ENCODE measurements around the gene SLAMF1. TPM values are rescaled to one million over a fixed set of nuclear protein-coding genes. Genes with fewer than 3 reads are reported as not detected.

Gene SLAMF1
- total RNA-seq, 2 experiments from 2014 or later = 59.3 to 105 TPM

- no peaks in the 10 kb centered on the region for H3K27me3 Mint-ChIP-seq
- H3K9me3 Mint-ChIP-seq (ENCODE audit: low read depth) = no peaks in the 10 kb centered on the region
- H3K4me1 Mint-ChIP-seq = peaks cover 70% of the 10 kb centered on the region
- peak overlapping the region; percentile 92 for H3K27ac Mint-ChIP-seq
- peaks cover 68% of the 10 kb centered on the region for H3K36me3 Mint-ChIP-seq
- CTCF ChIA-PET = interaction anchor here (1.2 to 2.2 kb wide), 5 partner anchors 9 to 39 kb away, joined by 3 to 7 read pairs (median 5); no protein-coding TSS in a partner anchor
- no peak for DNase-seq
- peak overlapping the region; percentile 97 for H3K4me3 Mint-ChIP-seq
- ATAC-seq = no peak
Observed at GRCh38 chr1:160642281-160642644, 4.6 kb downstream of the SLAMF1 start.

GRCh38 chr1:160641323-160642280 is 5.2 kb downstream of the SLAMF1 start:
- Mint-ChIP-seq H3K4me3 (peak overlapping the region; percentile 97), H3K4me1 (peaks cover 75% of the 10 kb centered on the region), H3K27ac (peak overlapping the region; percentile 92), H3K9me3 (ENCODE audit: low read depth) (no peaks in the 10 kb centered on the region), H3K36me3 (peaks cover 74% of the 10 kb centered on the region), H3K27me3 (no peaks in the 10 kb centered on the region)
- CTCF ChIA-PET = interaction anchor here (1.2 to 2.2 kb wide), 7 partner anchors 10 to 41 kb away, joined by 3 to 7 read pairs (median 5); no protein-coding TSS in a partner anchor
- DNase-seq (no peak), ATAC-seq (no peak)

- H3K36me3 Mint-ChIP-seq = peaks cover 77% of the 10 kb centered on the region
- ATAC-seq (peak; percentile 70), DNase-seq (no peak)
- peaks cover 85% of the 10 kb centered on the region for H3K4me1 Mint-ChIP-seq
- H3K9me3 Mint-ChIP-seq (ENCODE audit: low read depth) = no peaks in the 10 kb centered on the region
- peak overlapping the region; percentile 92 for H3K27ac Mint-ChIP-seq
- no peaks in the 10 kb centered on the region for H3K27me3 Mint-ChIP-seq
- CTCF ChIA-PET = interaction anchor here (0.9 to 1.8 kb wide), 13 partner anchors 11 to 43 kb away, joined by 3 to 12 read pairs (median 4); no protein-coding TSS in a partner anchor
- H3K4me3 Mint-ChIP-seq = peak overlapping the region; percentile 97
Observed at GRCh38 chr1:160640359-160641123, 6.3 kb downstream of the SLAMF1 start.

GRCh38 chr1:160639652-160640051 is 7.2 kb downstream of the SLAMF1 start:
- Mint-ChIP-seq H3K27me3 (no peaks in the 10 kb centered on the region), H3K27ac (peak overlapping the region; percentile 95), H3K4me3 (peak overlapping the region; percentile 67), H3K4me1 (peaks cover 89% of the 10 kb centered on the region), H3K9me3 (ENCODE audit: low read depth) (no peaks in the 10 kb centered on the region), H3K36me3 (peaks cover 78% of the 10 kb centered on the region)
- ATAC-seq (no peak), DNase-seq (no peak)
- CTCF ChIA-PET = interaction anchor here (1.2 to 1.8 kb wide), 9 partner anchors 10 to 39 kb away, joined by 3 to 12 read pairs (median 4); no protein-coding TSS in a partner anchor

GRCh38 chr1:160638926-160639325 is 7.9 kb downstream of the SLAMF1 start:
- Mint-ChIP-seq H3K36me3 (peaks cover 78% of the 10 kb centered on the region), H3K4me3 (peak overlapping the region; percentile 67), H3K9me3 (ENCODE audit: low read depth) (no peaks in the 10 kb centered on the region), H3K4me1 (peaks cover 92% of the 10 kb centered on the region), H3K27ac (peak overlapping the region; percentile 95), H3K27me3 (no peaks in the 10 kb centered on the region)
- CTCF ChIA-PET = interaction anchor here (1.5 to 1.8 kb wide), 2 partner anchors 12 to 40 kb away, joined by 4 to 12 read pairs; no protein-coding TSS in a partner anchor
- ATAC-seq (no peak), DNase-seq (no peak)

- no peaks in the 10 kb centered on the region for H3K9me3 Mint-ChIP-seq (ENCODE audit: low read depth)
- ATAC-seq (no peak), DNase-seq (no peak)
- no peaks in the 10 kb centered on the region for H3K27me3 Mint-ChIP-seq
- peak overlapping the region; percentile 95 for H3K27ac Mint-ChIP-seq
- H3K4me1 Mint-ChIP-seq = peaks cover 94% of the 10 kb centered on the region
- peaks cover 79% of the 10 kb centered on the region for H3K36me3 Mint-ChIP-seq
- CTCF ChIA-PET = no interaction called here
- peak overlapping the region; percentile 67 for H3K4me3 Mint-ChIP-seq
Observed at GRCh38 chr1:160638540-160638857, 8.3 kb downstream of the SLAMF1 start.

- Mint-ChIP-seq H3K36me3 (peaks cover 79% of the 10 kb centered on the region), H3K27me3 (no peaks in the 10 kb centered on the region), H3K27ac (peak overlapping the region; percentile 95), H3K4me1 (peaks cover 95% of the 10 kb centered on the region), H3K4me3 (peak overlapping the region; percentile 67), H3K9me3 (ENCODE audit: low read depth) (no peaks in the 10 kb centered on the region)
- CTCF ChIA-PET = interaction anchor here (1.0 to 1.5 kb wide), 2 partner anchors 10 to 29 kb away, joined by 3 to 5 read pairs; no protein-coding TSS in a partner anchor
- DNase-seq (peak; percentile 86), ATAC-seq (peak; percentile 54)
Observed at GRCh38 chr1:160637821-160638539, 8.9 kb downstream of the SLAMF1 start.

- Mint-ChIP-seq H3K27ac (peak overlapping the region; percentile 95), H3K36me3 (peaks cover 81% of the 10 kb centered on the region), H3K4me1 (peaks cover 95% of the 10 kb centered on the region), H3K9me3 (ENCODE audit: low read depth) (no peaks in the 10 kb centered on the region), H3K4me3 (no peak overlapping the region), H3K27me3 (no peaks in the 10 kb centered on the region)
- DNase-seq (no peak), ATAC-seq (no peak)
- CTCF ChIA-PET = interaction anchor here (1.0 to 1.5 kb wide), 2 partner anchors 9 to 28 kb away, joined by 3 to 5 read pairs; no protein-coding TSS in a partner anchor
Observed at GRCh38 chr1:160637065-160637464, 9.8 kb downstream of the SLAMF1 start.

- ATAC-seq (no peak), DNase-seq (no peak)
- peaks cover 95% of the 10 kb centered on the region for H3K4me1 Mint-ChIP-seq
- H3K27me3 Mint-ChIP-seq = no peaks in the 10 kb centered on the region
- CTCF ChIA-PET = interaction anchor here (1.5 kb wide), 1 partner anchor 27 kb away, joined by 3 read pairs; no protein-coding TSS in a partner anchor
- H3K27ac Mint-ChIP-seq = peak overlapping the region; percentile 95
- H3K36me3 Mint-ChIP-seq = peaks cover 85% of the 10 kb centered on the region
- H3K9me3 Mint-ChIP-seq (ENCODE audit: low read depth) = no peaks in the 10 kb centered on the region
- no peak overlapping the region for H3K4me3 Mint-ChIP-seq
Observed at GRCh38 chr1:160636547-160636946, 10.3 kb downstream of the SLAMF1 start.

GRCh38 chr1:160636076-160636475 is 10.8 kb downstream of the SLAMF1 start:
- H3K4me3 Mint-ChIP-seq = no peak overlapping the region
- CTCF ChIA-PET = interaction anchor here (0.9 kb wide), 2 partner anchors 11 to 81 kb away, joined by 3 read pairs; partner anchors contain the start of gene SLAMF1
- peaks cover 95% of the 10 kb centered on the region for H3K4me1 Mint-ChIP-seq
- no peak for ATAC-seq
- no peaks in the 10 kb centered on the region for H3K9me3 Mint-ChIP-seq (ENCODE audit: low read depth)
- no peaks in the 10 kb centered on the region for H3K27me3 Mint-ChIP-seq
- peaks cover 88% of the 10 kb centered on the region for H3K36me3 Mint-ChIP-seq
- H3K27ac Mint-ChIP-seq = peak overlapping the region; percentile 95
- no peak for DNase-seq

- Mint-ChIP-seq H3K27ac (peak overlapping the region; percentile 91), H3K36me3 (peaks cover 91% of the 10 kb centered on the region), H3K4me1 (peaks cover 96% of the 10 kb centered on the region), H3K4me3 (no peak overlapping the region), H3K9me3 (ENCODE audit: low read depth) (no peaks in the 10 kb centered on the region), H3K27me3 (no peaks in the 10 kb centered on the region)
- no peak for DNase-seq
- no peak for ATAC-seq
- CTCF ChIA-PET = interaction anchor here (0.9 kb wide), 2 partner anchors 12 to 79 kb away, joined by 3 read pairs; partner anchors contain the start of gene SLAMF1
Observed at GRCh38 chr1:160634543-160635491, 12.0 kb downstream of the SLAMF1 start.

Measured in activated CD8-positive, alpha-beta memory T cell treated with anti-CD3 and anti-CD28 coated beads, Interleukin-2, amount 10 ng/mL, durations not matched to agents 7 days and 5 days (primary cell).